ENCODE measurements around the gene DHX32. TPM values are rescaled to one million over a fixed set of nuclear protein-coding genes. Genes with fewer than 3 reads are reported as not detected.

Gene DHX32
- total RNA-seq, 2 donors from 2014 or later, result 25.1 to 44.5 TPM

- Histone ChIP-seq H3K9me3 (no peaks in the 10 kb centered on the region), H3K4me3 (no peak overlapping the region), H3K27me3 (no peaks in the 10 kb centered on the region), H3K36me3 (peaks cover 43% of the 10 kb centered on the region), H3K27ac (no peak overlapping the region), H3K4me1 (peaks cover 0 to 20% of the 10 kb centered on the region in 2 donors)
- TF ChIP-seq, protein P1, sequence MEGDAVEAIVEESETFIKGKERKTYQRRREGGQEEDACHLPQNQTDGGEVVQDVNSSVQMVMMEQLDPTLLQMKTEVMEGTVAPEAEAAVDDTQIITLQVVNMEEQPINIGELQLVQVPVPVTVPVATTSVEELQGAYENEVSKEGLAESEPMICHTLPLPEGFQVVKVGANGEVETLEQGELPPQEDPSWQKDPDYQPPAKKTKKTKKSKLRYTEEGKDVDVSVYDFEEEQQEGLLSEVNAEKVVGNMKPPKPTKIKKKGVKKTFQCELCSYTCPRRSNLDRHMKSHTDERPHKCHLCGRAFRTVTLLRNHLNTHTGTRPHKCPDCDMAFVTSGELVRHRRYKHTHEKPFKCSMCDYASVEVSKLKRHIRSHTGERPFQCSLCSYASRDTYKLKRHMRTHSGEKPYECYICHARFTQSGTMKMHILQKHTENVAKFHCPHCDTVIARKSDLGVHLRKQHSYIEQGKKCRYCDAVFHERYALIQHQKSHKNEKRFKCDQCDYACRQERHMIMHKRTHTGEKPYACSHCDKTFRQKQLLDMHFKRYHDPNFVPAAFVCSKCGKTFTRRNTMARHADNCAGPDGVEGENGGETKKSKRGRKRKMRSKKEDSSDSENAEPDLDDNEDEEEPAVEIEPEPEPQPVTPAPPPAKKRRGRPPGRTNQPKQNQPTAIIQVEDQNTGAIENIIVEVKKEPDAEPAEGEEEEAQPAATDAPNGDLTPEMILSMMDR (IDR thresholded peaks at IDR 0.05), result no peak
- DNase-seq (ENCODE audit: low spot score), result no peak
Measured at GRCh38 chr10:125845617-125846016, 35.5 kb downstream of the DHX32 start.

DNA sequence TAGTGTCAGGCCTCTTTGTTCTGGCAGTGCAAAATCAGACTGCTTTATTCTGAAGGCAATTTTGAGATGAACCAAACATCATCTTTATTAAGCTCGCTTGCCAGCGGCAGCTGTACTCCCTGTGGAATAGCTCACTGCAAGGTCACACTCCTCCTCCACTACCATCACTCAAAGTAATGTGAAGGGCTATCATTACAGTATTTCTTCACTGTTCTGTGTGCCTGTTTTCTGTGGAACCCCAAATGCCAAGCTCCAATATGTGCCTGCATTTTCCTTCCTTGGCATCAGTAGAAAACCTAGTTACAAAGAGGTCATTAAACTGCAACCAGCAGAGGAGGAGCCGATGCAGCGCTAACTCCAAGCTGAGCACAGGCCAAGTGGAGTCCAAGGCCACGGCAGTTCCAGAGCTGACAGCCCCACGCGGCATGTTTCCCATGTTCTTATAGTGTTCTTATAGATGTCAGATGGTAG lies 36.3 kb downstream of the DHX32 start:
- peaks cover 0 to 20% of the 10 kb centered on the region in 2 donors for H3K4me1 ChIP-seq
- H3K27me3 ChIP-seq, result no peaks in the 10 kb centered on the region
- no peak overlapping the region for H3K4me3 ChIP-seq
- TF ChIP-seq, protein P1 (IDR thresholded peaks at IDR 0.05), result no peak
- no peak for DNase-seq (ENCODE audit: low spot score)
- no peaks in the 10 kb centered on the region for H3K9me3 ChIP-seq
- no peak overlapping the region for H3K27ac ChIP-seq
- H3K36me3 ChIP-seq, result peaks cover 51% of the 10 kb centered on the region

DNA sequence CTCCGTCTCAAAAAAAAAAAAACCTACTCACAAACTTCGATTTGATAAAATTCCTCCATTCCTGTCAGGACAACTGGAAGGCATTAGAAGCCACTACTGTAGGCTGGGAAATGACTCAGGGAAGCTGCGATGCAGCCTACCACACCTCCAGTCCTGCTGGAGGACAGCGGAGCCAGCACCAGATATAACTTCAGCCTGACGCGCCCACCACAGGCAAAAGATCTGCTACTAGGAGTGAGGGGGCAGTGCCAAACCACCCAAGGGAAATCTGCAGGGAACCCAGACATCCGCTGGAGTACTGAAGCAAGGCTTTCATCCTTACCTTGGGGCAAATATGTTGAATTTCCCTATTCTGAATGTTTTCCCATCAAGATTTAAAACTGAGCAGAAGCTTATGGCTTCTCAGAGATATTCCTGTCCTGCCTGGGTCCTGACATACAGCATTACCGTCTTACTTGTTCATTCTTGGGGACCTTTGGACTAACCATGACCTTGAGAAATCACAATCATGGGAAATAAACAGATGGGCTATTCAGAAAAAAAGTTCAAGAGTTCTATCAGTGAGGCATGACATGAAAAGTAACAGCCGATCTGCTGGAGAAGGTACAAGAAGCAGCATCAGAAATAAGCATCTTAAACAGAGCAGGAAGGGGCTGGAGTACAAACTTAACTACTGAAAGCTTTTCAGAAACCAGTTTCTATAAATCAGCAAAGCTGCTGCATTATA lies 37.3 kb downstream of the DHX32 start:
- Histone ChIP-seq H3K27me3 (no peaks in the 10 kb centered on the region), H3K27ac (no peak overlapping the region), H3K36me3 (peaks cover 51% of the 10 kb centered on the region), H3K9me3 (no peaks in the 10 kb centered on the region), H3K4me3 (no peak overlapping the region), H3K4me1 (peaks cover 0 to 20% of the 10 kb centered on the region in 2 donors)
- DNase-seq (ENCODE audit: low spot score), result no peak
- TF ChIP-seq, protein P1 (IDR thresholded peaks at IDR 0.05), result no peak

GRCh38 chr10:125840955-125841354 lies 40.1 kb downstream of the DHX32 start:
- H3K4me3 ChIP-seq, result no peak overlapping the region
- H3K9me3 ChIP-seq, result no peaks in the 10 kb centered on the region
- TF ChIP-seq, protein P1 (IDR thresholded peaks at IDR 0.05), result no peak
- peaks cover 0 to 13% of the 10 kb centered on the region in 2 donors for H3K4me1 ChIP-seq
- H3K36me3 ChIP-seq, result peaks cover 65% of the 10 kb centered on the region
- H3K27ac ChIP-seq, result no peak overlapping the region
- DNase-seq (ENCODE audit: low spot score), result no peak
- H3K27me3 ChIP-seq, result no peaks in the 10 kb centered on the region

DNA sequence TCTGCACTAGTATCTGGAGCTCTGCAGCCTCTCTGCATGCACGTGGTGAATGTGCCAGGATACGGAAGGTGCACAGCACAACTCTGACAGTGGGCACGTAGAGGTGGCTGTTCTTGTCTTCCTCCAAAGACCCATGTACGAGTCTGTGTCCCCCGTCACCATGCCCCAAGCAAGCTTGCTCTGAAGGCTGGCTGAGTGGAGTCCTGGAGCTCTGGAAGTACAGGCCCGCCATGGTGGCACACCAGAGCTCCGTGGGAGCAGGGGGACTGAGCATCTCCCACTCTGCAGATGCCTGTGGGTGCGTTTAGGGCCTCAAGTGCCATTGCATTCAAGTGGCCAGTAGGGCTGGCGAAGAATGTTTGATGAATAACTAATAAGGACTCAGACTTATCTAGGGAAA lies 40.7 kb downstream of the DHX32 start:
- TF ChIP-seq, protein P1 (IDR thresholded peaks at IDR 0.05), result no peak
- peaks cover 70% of the 10 kb centered on the region for H3K36me3 ChIP-seq
- no peak overlapping the region for H3K27ac ChIP-seq
- no peaks in the 10 kb centered on the region for H3K9me3 ChIP-seq
- H3K4me1 ChIP-seq, result peaks cover 0 to 13% of the 10 kb centered on the region in 2 donors
- DNase-seq (ENCODE audit: low spot score), result no peak
- no peaks in the 10 kb centered on the region for H3K27me3 ChIP-seq
- H3K4me3 ChIP-seq, result no peak overlapping the region
